GM18868 (cell line): Measurements from ENCODE around the gene HAPLN2.
"Not testable (repeated sequence)": the region's sequence is repeated elsewhere in the genome, so short reads cannot be mapped to it uniquely, and the experiment has no call there.

Experiments
- ATAC-seq: cut with Tn5 transposase; IDR thresholded peaks from one replicate; pipeline ENCODE4 v1.9.1; 2021; ENCODE audit warnings: mild to moderate bottlenecking, moderate library complexity; ENCODE audit not compliant: unreplicated experiment

The HAPLN2 gene

GRCh38 chr1:156616463-156616862 lies 2.8 kb upstream of the HAPLN2 start:
- ATAC-seq = no peak

GRCh38 chr1:156619582-156619955 lies 354 bp downstream of the HAPLN2 start:
- ATAC-seq = no peak

- no peak for ATAC-seq
Measured at GRCh38 chr1:156622581-156623297, 3.5 kb downstream of the HAPLN2 start.

- no peak for ATAC-seq
Measured at GRCh38 chr1:156623946-156624813, 5.0 kb downstream of the HAPLN2 start.

- no peak for ATAC-seq
Measured at GRCh38 chr1:156624814-156625435, 5.7 kb downstream of the HAPLN2 start.

DNA sequence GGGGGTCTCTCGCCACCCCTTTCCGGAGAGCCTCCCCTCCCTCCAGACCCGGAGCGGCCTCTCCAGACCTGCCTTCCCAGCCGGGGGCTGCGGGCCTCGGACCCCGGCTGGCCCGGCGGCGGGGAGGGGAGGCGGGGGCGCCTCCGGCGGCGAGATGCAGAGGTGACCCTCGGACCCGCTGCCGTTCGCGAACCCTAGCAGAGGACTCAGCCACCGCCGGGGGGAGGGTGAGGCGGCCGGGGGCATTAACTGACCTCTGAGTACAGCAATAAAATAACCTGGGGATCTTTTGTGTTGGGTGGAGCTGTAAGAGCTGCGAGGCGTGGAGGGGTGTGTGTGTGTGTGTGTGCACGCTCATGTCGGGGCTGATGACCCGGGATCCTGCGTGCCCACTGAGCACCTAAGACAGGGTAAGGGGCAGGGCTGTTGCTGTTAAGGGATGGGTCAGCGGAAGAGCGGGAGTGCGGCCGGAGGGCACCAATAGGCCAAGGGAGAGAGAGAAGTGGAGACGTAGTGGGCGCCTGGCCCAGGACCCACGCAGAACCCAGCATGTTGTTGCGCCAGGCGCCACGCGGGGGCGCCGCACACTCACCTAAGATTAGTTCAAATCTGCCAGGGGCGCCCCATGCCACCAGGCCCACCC lies 6.3 kb downstream of the HAPLN2 start:
- ATAC-seq = no peak

- no peak for ATAC-seq
Measured at GRCh38 chr1:156626079-156626438, 6.8 kb downstream of the HAPLN2 start.

DNA sequence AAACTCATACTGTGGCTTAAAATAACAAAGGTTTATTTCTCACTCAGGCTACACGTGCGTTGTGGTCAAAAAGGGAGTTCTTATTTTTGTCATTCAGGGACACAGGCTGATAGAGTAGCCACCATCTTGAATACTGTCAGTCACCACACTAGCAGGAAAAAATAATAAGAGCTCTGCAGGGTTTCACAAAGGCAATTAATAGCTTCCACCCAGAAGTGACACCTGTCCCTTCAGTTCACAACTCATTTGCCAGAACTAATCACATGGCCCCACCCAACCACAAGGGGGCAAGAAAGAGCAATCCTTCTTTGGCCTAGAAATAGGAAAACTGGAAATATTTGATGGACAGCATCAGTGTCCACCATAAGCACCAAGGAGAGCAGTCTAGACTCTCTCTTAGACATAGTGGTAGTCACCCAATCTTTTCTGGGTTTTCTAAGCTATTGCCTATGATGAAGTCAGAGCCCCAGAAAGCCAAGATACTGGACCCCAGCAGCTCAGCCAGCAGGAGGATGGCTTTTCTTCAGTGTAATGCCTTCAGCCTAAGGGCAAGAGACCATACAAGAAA lies 8.2 kb downstream of the HAPLN2 start:
- ATAC-seq = no peak

- ATAC-seq = no peak
Measured at GRCh38 chr1:156629823-156630449, 10.7 kb downstream of the HAPLN2 start.

- not testable (repeated sequence) for ATAC-seq
Measured at GRCh38 chr1:156631152-156631551, 11.9 kb downstream of the HAPLN2 start.

DNA sequence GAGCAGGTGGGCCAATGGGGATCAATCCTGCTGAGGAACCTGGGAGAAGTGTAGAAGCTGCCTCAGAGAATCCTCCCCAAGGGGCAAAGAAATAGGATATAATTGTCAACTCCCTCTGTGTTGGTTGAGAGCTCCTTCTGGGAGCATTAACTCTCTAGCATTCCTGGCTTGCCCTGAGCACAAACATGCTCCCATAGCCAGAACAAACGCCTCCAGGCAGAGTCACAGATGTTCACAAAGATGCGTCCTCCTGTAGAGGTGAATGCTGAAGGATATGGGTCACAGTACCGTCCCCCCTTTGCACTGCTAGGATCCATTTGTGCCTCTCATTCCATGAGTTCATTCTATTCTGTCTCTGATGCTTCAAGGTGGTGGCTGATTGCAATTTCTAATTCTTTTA lies 13.1 kb downstream of the HAPLN2 start:
- ATAC-seq = no peak

DNA sequence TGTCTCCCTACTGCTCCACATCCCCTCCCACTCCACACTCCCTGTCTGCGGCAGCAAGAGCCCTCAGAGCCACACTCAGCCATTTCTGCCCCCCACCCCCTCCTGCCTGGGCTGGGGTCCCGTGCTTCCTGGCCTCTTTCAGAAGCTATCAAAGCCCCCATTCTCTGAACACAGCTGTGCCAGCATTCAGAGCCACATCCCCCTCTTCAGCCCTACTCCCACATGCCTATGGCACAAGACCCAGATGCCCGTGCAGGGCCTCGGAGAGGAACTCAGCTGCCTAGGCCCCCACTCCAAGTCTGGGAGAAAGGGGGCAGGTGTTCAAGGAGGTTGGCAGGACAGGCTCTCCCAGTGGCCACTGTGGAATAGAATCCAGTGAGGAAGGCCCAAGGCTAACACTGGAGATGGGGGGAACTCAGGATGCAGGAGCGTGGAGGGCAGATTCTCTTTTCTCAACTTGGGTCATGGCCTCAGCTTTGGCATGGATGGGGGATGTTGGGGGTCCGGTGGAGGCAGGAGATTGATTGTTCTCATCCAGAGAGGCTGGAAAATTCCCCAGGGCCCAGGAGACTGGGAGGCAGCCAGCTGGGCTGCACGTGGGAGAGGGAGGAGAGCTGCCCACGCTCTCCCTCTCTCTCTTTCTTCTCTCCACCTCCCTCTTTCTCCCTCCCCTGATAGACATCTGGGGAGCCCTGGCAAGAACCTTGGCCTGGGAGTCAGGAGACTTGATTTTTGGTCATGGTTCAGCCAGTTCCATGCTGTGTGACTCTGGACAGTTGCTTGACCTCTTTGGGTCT lies 19.2 kb downstream of the HAPLN2 start:
- ATAC-seq = no peak

DNA sequence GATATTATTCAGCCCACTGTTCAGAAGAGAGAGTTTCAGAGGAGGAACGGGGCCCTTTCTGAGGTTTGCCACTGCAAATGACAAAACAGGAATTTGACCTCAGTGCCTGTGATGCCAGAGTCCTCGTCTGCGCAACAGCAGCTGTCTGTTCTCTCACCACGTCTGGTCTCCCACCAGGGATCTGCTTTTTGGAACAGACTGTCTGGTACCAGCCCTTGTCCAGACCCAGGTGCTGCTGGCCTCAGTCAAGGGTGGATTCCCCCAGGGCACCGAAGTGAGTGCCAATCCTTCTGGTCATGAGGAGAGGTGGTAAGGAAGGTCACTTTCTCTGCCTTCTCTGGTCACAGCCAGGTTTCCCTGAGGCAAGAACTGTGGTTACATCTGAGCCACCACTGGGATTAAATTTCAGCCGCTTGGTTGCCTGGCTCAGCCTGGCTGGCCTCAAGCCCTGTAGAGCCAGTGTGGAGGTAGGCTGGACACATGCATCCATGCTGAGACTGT lies 20.4 kb downstream of the HAPLN2 start:
- ATAC-seq = no peak

DNA sequence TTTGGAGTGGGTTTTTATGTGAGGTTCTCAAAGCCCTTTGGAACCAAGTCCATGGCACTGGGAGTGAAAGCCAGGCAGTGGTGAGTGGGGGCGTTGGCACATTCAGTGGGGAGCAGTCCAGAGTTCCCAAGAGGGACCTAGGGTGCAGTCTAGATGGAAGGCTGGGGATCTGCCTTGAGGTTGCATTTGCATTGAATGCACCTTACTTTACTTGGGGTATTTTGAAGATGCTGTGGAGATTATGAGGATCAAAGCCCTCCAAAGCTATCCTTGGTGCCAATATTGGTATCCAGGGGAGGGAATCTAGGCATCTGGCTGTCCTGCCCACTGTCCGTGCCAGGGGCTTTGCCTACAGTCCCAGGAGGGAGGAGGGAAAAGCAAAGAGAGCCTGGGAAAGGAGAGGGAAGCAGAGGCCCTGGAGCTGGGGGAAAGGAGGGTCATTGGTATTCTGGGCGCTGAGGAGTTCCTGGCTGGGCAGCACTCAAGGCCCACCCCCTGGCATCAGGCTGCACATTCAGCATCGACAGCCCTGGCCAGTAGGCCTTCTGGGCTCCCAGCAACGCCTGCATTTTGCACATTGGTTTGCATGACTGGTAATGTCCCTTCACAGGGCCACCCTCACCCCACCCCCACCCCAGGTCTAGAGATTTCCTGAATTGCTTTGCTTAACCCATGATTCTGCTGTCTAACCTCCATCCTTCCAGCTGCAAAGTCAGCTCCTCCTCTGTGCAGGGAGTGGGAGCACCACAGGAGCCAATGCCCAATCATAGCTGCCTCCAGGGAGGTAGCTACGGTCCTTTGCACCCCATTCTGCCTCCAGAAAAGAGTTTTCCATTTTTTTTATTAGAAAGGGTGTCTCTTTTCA lies 21.9 kb downstream of the HAPLN2 start:
- ATAC-seq = no peak

DNA sequence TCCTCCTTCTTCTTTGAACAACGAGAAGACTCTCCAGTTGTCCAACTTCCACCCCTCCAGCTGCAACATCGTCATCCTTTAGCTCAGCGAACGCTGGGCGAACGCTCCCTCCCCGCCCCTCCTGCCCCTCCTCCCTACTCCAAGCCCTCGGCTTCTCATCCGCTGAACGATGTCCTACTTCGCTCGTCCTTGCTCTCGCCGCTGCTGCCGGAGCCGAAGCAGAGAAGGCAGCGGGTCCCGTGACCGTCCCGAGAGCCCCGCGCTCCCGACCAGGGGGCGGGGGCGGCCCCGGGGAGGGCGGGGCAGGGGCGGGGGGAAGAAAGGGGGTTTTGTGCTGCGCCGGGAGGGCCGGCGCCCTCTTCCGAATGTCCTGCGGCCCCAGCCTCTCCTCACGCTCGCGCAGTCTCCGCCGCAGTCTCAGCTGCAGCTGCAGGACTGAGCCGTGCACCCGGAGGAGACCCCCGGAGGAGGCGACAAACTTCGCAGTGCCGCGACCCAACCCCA lies 22.6 kb downstream of the HAPLN2 start, which contains the start of gene BCAN:
BCAN (plus strand) TSS at position 357 of the 504 bp plus-strand sequence. CDS start 3,938 bp downstream, outside the sequence.
- ATAC-seq = no peak

DNA sequence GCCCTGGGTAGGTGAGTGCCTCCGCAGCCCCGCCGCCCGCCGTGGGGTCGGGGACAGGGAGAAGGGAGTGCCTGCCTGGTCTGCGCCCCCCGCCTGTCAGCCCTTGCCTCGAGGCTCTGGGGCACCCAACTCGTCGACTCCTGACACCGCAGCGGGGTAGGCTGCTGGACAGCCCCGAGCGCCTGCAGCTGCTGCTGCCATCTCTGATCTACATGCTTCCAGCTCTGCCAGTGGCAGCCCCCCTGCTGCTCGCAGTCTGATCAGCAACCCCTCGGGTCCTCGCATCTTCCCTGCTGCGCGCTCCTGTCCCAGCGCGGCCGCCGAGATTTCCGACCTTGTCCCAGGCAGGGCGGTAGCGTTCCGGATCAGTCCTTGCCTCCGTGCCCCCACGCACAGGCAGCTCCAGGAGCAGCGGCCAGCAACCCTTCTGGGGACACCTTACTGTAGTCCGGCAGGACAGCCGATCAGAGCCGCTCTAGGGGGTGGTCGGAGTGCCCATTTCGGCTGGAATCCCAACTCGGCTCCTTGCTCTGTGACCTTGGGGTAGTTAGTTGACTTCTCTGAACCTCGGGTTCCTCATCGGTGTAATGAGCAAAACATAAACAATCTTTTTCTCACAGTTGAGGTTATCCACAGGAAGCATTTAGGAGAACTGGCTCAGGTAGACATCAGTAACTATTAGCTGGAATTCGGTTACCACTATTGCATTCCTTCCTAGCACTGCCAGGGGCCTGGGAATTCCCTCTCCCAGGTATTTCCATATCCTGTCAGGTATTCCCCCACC lies 23.2 kb downstream of the HAPLN2 start:
- no peak for ATAC-seq

DNA sequence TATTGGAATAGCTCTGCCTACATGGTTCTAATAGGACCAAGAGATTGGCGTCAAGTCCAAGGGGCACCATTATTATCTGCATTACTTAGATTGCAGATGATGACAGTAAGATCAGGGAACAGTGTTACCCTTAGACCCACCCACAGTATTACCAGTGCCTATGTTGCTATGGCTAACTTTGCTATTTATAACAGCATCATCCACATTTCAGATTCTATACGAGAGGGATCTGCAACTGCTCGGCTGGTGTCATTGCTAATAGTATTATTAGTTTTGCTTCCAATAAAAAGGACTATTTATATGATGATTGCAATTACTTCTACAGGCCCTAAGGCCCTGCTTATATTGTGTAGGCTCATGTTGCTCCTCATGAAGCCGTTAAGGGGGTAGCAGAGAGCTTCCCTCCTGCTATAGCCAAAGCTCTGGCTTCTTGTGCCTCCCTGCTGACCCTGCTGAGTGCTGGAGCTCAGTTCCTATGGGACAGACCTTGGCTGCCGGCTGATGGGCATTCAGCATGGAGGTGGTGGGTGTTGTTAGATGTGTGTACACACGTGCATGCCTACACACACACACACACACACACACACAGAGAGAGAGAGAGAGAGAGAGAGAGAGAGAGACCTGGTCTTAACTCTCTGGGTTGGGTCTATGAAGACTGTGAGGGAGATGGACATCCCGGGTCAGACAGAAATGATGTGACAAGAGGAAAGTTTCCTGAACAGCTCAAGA lies 24.0 kb downstream of the HAPLN2 start:
- no peak for ATAC-seq
